ENCODE results near the gene SLC27A2.

GRCh38 chr15:50244959-50245624 lies 63.1 kb downstream of the SLC27A2 start:
- TF ChIP-seq ESRRA (IDR thresholded peaks at IDR 0.05; ENCODE audit: low read length) (no peak), CHD2 (IDR thresholded peaks at IDR 0.05; ENCODE audit: borderline replicate concordance, low read depth, low read length) (no peak), CTCF (IDR thresholded peaks at IDR 0.05 in 2 of 3, conservative IDR thresholded peaks at IDR 0.05 in 1 of 3; ENCODE audit: control insufficient read depth in 2 of 3, extremely low read depth in 1 of 3, insufficient read depth in 1 of 3, low read depth in 3 of 3, low read length in 3 of 3) (no peak), BACH1 (IDR thresholded peaks at IDR 0.05; ENCODE audit: borderline replicate concordance) (no peak), DPF2 (IDR thresholded peaks at IDR 0.05) (no peak), SP1 (IDR thresholded peaks at IDR 0.05; ENCODE audit: low read depth, low read length) (no peak), YY1 (IDR thresholded peaks at IDR 0.05; ENCODE audit: low read depth, low read length) (no peak), ZNF274 (IDR thresholded peaks at IDR 0.05; ENCODE audit: insufficient read depth, insufficient read length) (no peak), KDM1A (IDR thresholded peaks at IDR 0.05; ENCODE audit: borderline replicate concordance) (no peak), NR2C2 (IDR thresholded peaks at IDR 0.05; ENCODE audit: borderline replicate concordance, control insufficient read depth, insufficient read length, low read depth) (no peak), SREBF2 (IDR thresholded peaks at IDR 0.05; ENCODE audit: low read length) (no peak), JUND (IDR thresholded peaks at IDR 0.05; ENCODE audit: low read depth, low read length) (no peak), NR2F1 (conservative IDR thresholded peaks at IDR 0.05) (no peak), SMAD5 (IDR thresholded peaks at IDR 0.05; ENCODE audit: low read depth) (no peak)

Measured in GM12878 (cell line).